ENCODE results near the gene GRP. TPM values are rescaled to one million over a fixed set of nuclear protein-coding genes. Genes with fewer than 3 reads are reported as not detected.

GRP gene
- total RNA-seq, 1 donor from 2014 or later: not detected

GRCh38 chr18:59266459-59266858 is 46.5 kb downstream of the GRP start:
- Histone ChIP-seq H3K27me3 (ENCODE audit: control insufficient read depth, insufficient read depth, low read length) (peaks cover 80% of the 10 kb centered on the region), H3K36me3 (ENCODE audit: control insufficient read depth, insufficient read depth, low read length) (no peaks in the 10 kb centered on the region), H3K4me3 (ENCODE audit: low read depth, low read length) (no peak overlapping the region)
- TF ChIP-seq, protein P1, sequence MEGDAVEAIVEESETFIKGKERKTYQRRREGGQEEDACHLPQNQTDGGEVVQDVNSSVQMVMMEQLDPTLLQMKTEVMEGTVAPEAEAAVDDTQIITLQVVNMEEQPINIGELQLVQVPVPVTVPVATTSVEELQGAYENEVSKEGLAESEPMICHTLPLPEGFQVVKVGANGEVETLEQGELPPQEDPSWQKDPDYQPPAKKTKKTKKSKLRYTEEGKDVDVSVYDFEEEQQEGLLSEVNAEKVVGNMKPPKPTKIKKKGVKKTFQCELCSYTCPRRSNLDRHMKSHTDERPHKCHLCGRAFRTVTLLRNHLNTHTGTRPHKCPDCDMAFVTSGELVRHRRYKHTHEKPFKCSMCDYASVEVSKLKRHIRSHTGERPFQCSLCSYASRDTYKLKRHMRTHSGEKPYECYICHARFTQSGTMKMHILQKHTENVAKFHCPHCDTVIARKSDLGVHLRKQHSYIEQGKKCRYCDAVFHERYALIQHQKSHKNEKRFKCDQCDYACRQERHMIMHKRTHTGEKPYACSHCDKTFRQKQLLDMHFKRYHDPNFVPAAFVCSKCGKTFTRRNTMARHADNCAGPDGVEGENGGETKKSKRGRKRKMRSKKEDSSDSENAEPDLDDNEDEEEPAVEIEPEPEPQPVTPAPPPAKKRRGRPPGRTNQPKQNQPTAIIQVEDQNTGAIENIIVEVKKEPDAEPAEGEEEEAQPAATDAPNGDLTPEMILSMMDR (IDR thresholded peaks at IDR 0.05; ENCODE audit: insufficient read depth, low read length, poor library complexity, severe bottlenecking): no peak
- DNase-seq (ENCODE audit: low read depth): no peak

GRCh38 chr18:59266886-59267502 is 47.0 kb downstream of the GRP start:
- DNase-seq (ENCODE audit: low read depth): no peak
- Histone ChIP-seq H3K36me3 (ENCODE audit: control insufficient read depth, insufficient read depth, low read length) (no peaks in the 10 kb centered on the region), H3K27me3 (ENCODE audit: control insufficient read depth, insufficient read depth, low read length) (peaks cover 84% of the 10 kb centered on the region), H3K4me3 (ENCODE audit: low read depth, low read length) (no peak overlapping the region)
- TF ChIP-seq, protein P1 (IDR thresholded peaks at IDR 0.05; ENCODE audit: insufficient read depth, low read length, poor library complexity, severe bottlenecking): no peak

- no peak overlapping the region for H3K4me3 ChIP-seq (ENCODE audit: low read depth, low read length)
- no peaks in the 10 kb centered on the region for H3K36me3 ChIP-seq (ENCODE audit: control insufficient read depth, insufficient read depth, low read length)
- peaks cover 90% of the 10 kb centered on the region for H3K27me3 ChIP-seq (ENCODE audit: control insufficient read depth, insufficient read depth, low read length)
- TF ChIP-seq, protein P1 (IDR thresholded peaks at IDR 0.05; ENCODE audit: insufficient read depth, low read length, poor library complexity, severe bottlenecking): no peak
- DNase-seq (ENCODE audit: low read depth): no peak
Observed at GRCh38 chr18:59267503-59268126, 47.7 kb downstream of the GRP start.

- H3K4me3 ChIP-seq (ENCODE audit: low read depth, low read length): no peak overlapping the region
- H3K27me3 ChIP-seq (ENCODE audit: control insufficient read depth, insufficient read depth, low read length): peaks cover 96% of the 10 kb centered on the region
- TF ChIP-seq, protein P1 (IDR thresholded peaks at IDR 0.05; ENCODE audit: insufficient read depth, low read length, poor library complexity, severe bottlenecking): no peak
- DNase-seq (ENCODE audit: low read depth): no peak
- H3K36me3 ChIP-seq (ENCODE audit: control insufficient read depth, insufficient read depth, low read length): no peaks in the 10 kb centered on the region
Observed at GRCh38 chr18:59268127-59268720, 48.3 kb downstream of the GRP start.

DNA sequence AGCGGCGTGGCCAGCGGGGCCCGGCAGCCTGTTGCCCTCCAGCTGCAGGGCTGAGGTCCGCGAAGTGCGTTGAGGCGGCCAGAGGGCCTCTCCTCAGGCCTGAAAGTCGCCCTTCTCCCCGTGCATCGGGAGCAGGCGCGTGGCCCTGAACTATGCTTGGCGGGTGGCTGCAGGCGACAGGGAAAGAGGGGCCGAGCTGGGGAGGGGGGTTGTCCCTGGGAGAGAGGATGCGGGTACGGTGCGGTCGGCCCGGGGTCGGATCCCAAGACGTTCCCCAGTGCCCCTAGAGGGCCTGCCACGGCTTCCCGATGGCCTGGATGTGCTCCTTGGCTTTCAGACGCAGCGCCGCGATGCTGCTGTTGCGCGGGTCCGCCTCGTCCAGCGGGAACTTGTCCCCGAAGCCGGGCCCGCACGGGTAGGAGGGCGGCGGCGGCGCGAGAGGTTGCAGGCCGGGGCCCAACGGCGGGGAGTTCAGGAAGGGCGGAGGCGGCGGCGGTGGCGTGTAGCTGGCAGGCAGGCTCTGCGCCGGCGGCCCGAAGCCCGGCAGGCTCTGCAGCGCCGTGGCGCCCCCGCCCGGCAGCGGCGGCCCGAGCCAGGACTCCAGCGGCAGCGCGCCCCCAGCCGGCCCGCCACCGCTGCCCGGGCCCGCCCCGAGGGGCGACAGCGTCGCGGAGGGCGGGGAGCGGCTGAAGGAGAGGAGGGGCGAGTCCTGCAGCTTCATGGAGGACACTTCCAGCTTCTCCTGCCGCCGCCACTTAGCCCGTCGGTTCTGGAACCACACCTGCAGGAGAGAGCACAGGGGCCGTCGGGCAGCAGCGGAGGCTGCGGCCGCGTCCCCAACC is 49.0 kb downstream of the GRP start:
- DNase-seq (ENCODE audit: low read depth): no peak
- no peak overlapping the region for H3K4me3 ChIP-seq (ENCODE audit: low read depth, low read length)

More for the DNA sequence above, 49.0 kb downstream of the GRP start:
- TF ChIP-seq, protein P1 (IDR thresholded peaks at IDR 0.05; ENCODE audit: insufficient read depth, low read length, poor library complexity, severe bottlenecking): no peak
- no peaks in the 10 kb centered on the region for H3K36me3 ChIP-seq (ENCODE audit: control insufficient read depth, insufficient read depth, low read length)
- H3K27me3 ChIP-seq (ENCODE audit: control insufficient read depth, insufficient read depth, low read length): peaks cover 96% of the 10 kb centered on the region
